ENCODE results near the gene DPY19L2. TPM values are rescaled to one million over a fixed set of nuclear protein-coding genes. Genes with fewer than 3 reads are reported as not detected.
"Not testable (repeated sequence)": the region's sequence is repeated elsewhere in the genome, so short reads cannot be mapped to it uniquely, and the experiment has no call there.

DPY19L2 gene
- total RNA-seq, 1 donor from 2014 or later: 14.7 TPM

GRCh38 chr12:63537838-63538237 lies 130.5 kb downstream of the DPY19L2 start:
- not testable (repeated sequence) for H3K27me3 ChIP-seq; H3K9ac ChIP-seq; H3K4me1 ChIP-seq; H3K9me3 Mint-ChIP-seq; H3K4me1 Mint-ChIP-seq; H2AFZ ChIP-seq (replicated peaks); H4K20me1 ChIP-seq (ENCODE audit: low read depth); H3K36me3 Mint-ChIP-seq; H3F3A ChIP-seq (ENCODE audit: low read depth); H3K4me2 ChIP-seq; H3K9me3 ChIP-seq (ENCODE audit: low read depth); H3K27ac Mint-ChIP-seq; H3K36me3 ChIP-seq; DNase-seq (ENCODE audit: low spot score); H3K27me3 Mint-ChIP-seq (ENCODE audit: insufficient read depth, low read depth); H3K79me2 ChIP-seq (ENCODE audit: low read depth); H3K4me3 ChIP-seq; H3K4me3 Mint-ChIP-seq; H3K27ac ChIP-seq

- not testable (repeated sequence) for H3K27ac ChIP-seq; H3K9me3 ChIP-seq (ENCODE audit: low read depth); H3K9ac ChIP-seq; H3K4me1 Mint-ChIP-seq; H2AFZ ChIP-seq (replicated peaks); H3K27me3 ChIP-seq; H4K20me1 ChIP-seq (ENCODE audit: low read depth); H3K27me3 Mint-ChIP-seq (ENCODE audit: insufficient read depth, low read depth); DNase-seq (ENCODE audit: low spot score); H3K4me2 ChIP-seq; H3K9me3 Mint-ChIP-seq; H3K79me2 ChIP-seq (ENCODE audit: low read depth); H3K36me3 Mint-ChIP-seq; H3K4me1 ChIP-seq; H3K27ac Mint-ChIP-seq; H3K4me3 Mint-ChIP-seq; H3F3A ChIP-seq (ENCODE audit: low read depth); H3K4me3 ChIP-seq; H3K36me3 ChIP-seq
These were observed 138.7 kb downstream of the DPY19L2 start for GRCh38 chr12:63529641-63530040.

- H3K4me3 Mint-ChIP-seq: no peak overlapping the region
- TF ChIP-seq EZH2 (IDR thresholded peaks at IDR 0.05): no peak
- TF ChIP-seq CTCF (IDR thresholded peaks at IDR 0.05): no peak
- TF ChIP-seq EZH2phosphoT487 (IDR thresholded peaks at IDR 0.05): no peak
- no peaks in the 10 kb centered on the region for H4K20me1 ChIP-seq (ENCODE audit: low read depth)
- H3K4me1 Mint-ChIP-seq: no peaks in the 10 kb centered on the region
- no peak overlapping the region for H3K27ac ChIP-seq
- no peaks in the 10 kb centered on the region for H3K36me3 ChIP-seq
- no peak overlapping the region for H3K4me3 ChIP-seq
- H3F3A ChIP-seq (ENCODE audit: low read depth): no peaks in the 10 kb centered on the region
- H3K79me2 ChIP-seq (ENCODE audit: low read depth): no peaks in the 10 kb centered on the region
- no peak overlapping the region for H3K9ac ChIP-seq
- H2AFZ ChIP-seq (replicated peaks): no peak overlapping the region
- no peaks in the 10 kb centered on the region for H3K27me3 ChIP-seq
- no peaks in the 10 kb centered on the region for H3K4me1 ChIP-seq
- no peak for DNase-seq (ENCODE audit: low spot score)
- H3K9me3 ChIP-seq (ENCODE audit: low read depth): peaks cover 5% of the 10 kb centered on the region
- H3K27me3 Mint-ChIP-seq (ENCODE audit: insufficient read depth, low read depth): no peaks in the 10 kb centered on the region
- no peaks in the 10 kb centered on the region for H3K9me3 Mint-ChIP-seq
- no peaks in the 10 kb centered on the region for H3K36me3 Mint-ChIP-seq
- no peak overlapping the region for H3K4me2 ChIP-seq
- H3K27ac Mint-ChIP-seq: no peak overlapping the region
These were observed 142.5 kb downstream of the DPY19L2 start for GRCh38 chr12:63525831-63526230.

GRCh38 chr12:63521706-63522105 lies 146.6 kb downstream of the DPY19L2 start:
- Histone ChIP-seq H3K27ac (no peak overlapping the region), H2AFZ (replicated peaks) (no peak overlapping the region), H3K9me3 (ENCODE audit: low read depth) (no peaks in the 10 kb centered on the region), H3K36me3 (no peaks in the 10 kb centered on the region), H3K4me3 (no peak overlapping the region), H3F3A (ENCODE audit: low read depth) (no peaks in the 10 kb centered on the region), H3K9ac (no peak overlapping the region), H3K79me2 (ENCODE audit: low read depth) (no peaks in the 10 kb centered on the region), H4K20me1 (ENCODE audit: low read depth) (no peaks in the 10 kb centered on the region), H3K4me2 (no peak overlapping the region), H3K27me3 (no peaks in the 10 kb centered on the region), H3K4me1 (no peaks in the 10 kb centered on the region)
- Mint-ChIP-seq H3K36me3 (no peaks in the 10 kb centered on the region), H3K27me3 (ENCODE audit: insufficient read depth, low read depth) (no peaks in the 10 kb centered on the region), H3K9me3 (no peaks in the 10 kb centered on the region), H3K4me3 (no peak overlapping the region), H3K4me1 (no peaks in the 10 kb centered on the region), H3K27ac (no peak overlapping the region)
- DNase-seq (ENCODE audit: low spot score): no peak
- TF ChIP-seq CTCF (IDR thresholded peaks at IDR 0.05) (no peak), EZH2 (IDR thresholded peaks at IDR 0.05) (no peak), EZH2phosphoT487 (IDR thresholded peaks at IDR 0.05) (no peak)

Other genes with a start within 250 kb of the DPY19L2 start
- gene RXYLT1, start 111.4 kb upstream of the DPY19L2 start, total RNA-seq (ENCODE audit: low replicate concordance): 9.4 and 10.8 TPM in 2 replicates
- 1.5 and 3.0 TPM in 2 replicates for gene SRGAP1, start 176.2 kb upstream of the DPY19L2 start, total RNA-seq (ENCODE audit: low replicate concordance)

All from neural progenitor cell (in vitro differentiated cells).